Measurements from ENCODE around the gene SDK1.

SDK1 gene

DNA sequence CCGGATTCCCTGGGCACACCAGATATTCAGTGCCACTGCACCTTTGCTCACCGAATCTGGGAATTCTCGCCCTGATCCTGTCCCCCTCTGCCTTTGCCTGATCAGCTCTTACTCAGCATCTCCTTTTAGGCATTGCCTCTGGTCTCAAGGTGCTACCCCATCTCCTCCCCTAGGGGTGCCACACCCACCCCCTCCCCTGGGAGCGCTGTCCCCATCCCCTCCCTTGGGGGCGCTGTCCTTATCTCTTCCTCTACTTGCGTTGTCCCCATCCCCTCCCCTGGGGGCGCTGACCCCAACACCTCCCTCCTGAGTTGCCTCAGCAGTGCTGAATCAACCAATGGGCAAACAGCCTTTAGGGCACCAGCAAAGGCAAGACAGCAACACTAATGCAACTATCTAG lies 694.1 kb downstream of the SDK1 start:
- no peaks in the 10 kb centered on the region for H3K79me2 ChIP-seq
- H3K4me3 ChIP-seq (ENCODE audit: low read depth, low read length): no peak overlapping the region
- no peaks in the 10 kb centered on the region for H3K4me1 ChIP-seq
- no peak overlapping the region for H3K27ac ChIP-seq
- no peaks in the 10 kb centered on the region for H3K9me3 ChIP-seq (ENCODE audit: control insufficient read depth, low read length)
- H3K36me3 ChIP-seq (ENCODE audit: control insufficient read depth, insufficient read depth, low read length): no peaks in the 10 kb centered on the region
- no peak overlapping the region for H3K4me2 ChIP-seq (ENCODE audit: low read length)
- TF ChIP-seq, protein P1, sequence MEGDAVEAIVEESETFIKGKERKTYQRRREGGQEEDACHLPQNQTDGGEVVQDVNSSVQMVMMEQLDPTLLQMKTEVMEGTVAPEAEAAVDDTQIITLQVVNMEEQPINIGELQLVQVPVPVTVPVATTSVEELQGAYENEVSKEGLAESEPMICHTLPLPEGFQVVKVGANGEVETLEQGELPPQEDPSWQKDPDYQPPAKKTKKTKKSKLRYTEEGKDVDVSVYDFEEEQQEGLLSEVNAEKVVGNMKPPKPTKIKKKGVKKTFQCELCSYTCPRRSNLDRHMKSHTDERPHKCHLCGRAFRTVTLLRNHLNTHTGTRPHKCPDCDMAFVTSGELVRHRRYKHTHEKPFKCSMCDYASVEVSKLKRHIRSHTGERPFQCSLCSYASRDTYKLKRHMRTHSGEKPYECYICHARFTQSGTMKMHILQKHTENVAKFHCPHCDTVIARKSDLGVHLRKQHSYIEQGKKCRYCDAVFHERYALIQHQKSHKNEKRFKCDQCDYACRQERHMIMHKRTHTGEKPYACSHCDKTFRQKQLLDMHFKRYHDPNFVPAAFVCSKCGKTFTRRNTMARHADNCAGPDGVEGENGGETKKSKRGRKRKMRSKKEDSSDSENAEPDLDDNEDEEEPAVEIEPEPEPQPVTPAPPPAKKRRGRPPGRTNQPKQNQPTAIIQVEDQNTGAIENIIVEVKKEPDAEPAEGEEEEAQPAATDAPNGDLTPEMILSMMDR (IDR thresholded peaks at IDR 0.05): no peak
- no peaks in the 10 kb centered on the region for H3K27me3 ChIP-seq (ENCODE audit: control insufficient read depth, insufficient read depth, low read length)
- no peak overlapping the region for H3K9ac ChIP-seq
- no peak overlapping the region for H2AFZ ChIP-seq

DNA sequence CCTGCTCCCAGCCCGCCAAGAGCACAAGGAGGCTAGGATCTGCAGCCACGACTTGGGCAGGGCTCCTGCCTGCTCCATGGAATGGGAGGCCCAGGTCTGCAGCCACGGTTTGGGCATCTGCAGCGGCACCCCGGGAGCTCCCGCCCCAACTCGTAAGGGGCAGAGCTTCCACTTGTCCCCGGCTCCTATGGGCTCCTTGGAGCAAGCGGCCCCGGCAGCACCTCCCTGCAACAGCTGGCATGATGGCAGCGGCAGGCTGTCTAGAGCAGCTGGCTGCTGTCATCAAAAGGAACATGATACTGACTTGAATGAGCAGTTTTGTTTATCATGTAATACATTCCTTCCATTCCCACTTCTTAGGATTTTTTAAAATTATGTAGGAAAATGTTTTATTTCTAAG lies 697.0 kb downstream of the SDK1 start:
- H3K36me3 ChIP-seq (ENCODE audit: control insufficient read depth, insufficient read depth, low read length): no peaks in the 10 kb centered on the region
- H3K9me3 ChIP-seq (ENCODE audit: control insufficient read depth, low read length): no peaks in the 10 kb centered on the region
- no peaks in the 10 kb centered on the region for H3K4me1 ChIP-seq
- H3K4me2 ChIP-seq (ENCODE audit: low read length): no peak overlapping the region
- no peaks in the 10 kb centered on the region for H3K27me3 ChIP-seq (ENCODE audit: control insufficient read depth, insufficient read depth, low read length)
- H2AFZ ChIP-seq: no peak overlapping the region
- no peak overlapping the region for H3K27ac ChIP-seq
- H3K79me2 ChIP-seq: no peaks in the 10 kb centered on the region
- TF ChIP-seq, protein P1 (IDR thresholded peaks at IDR 0.05): no peak
- no peak overlapping the region for H3K4me3 ChIP-seq (ENCODE audit: low read depth, low read length)
- no peak overlapping the region for H3K9ac ChIP-seq

DNA sequence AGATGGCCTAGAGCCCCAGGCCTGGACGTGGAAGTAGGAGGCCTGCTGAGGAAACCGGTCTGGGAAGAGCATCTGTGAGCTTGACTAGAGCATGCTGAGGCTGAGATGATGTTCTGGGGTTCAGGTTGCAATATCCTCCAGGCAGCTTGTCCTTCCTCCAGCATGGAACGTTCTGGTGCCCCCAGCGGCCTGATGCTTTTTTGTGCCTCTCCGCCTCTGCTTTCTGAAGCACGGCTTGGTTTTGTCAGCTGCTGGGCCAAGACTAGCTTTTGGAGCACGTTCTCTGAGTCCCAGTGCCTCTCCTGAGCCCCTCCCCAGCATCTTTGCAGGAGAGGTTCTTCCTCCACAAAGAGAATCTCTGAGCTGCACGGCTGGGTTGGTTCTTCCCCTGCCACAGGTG lies 699.1 kb downstream of the SDK1 start:
- no peaks in the 10 kb centered on the region for H3K4me1 ChIP-seq
- no peak overlapping the region for H3K9ac ChIP-seq
- H3K4me3 ChIP-seq (ENCODE audit: low read depth, low read length): no peak overlapping the region

GRCh38 chr7:4000934-4001333 lies 699.9 kb downstream of the SDK1 start:
- Histone ChIP-seq H3K79me2 (no peaks in the 10 kb centered on the region), H3K9ac (no peak overlapping the region), H3K36me3 (ENCODE audit: control insufficient read depth, insufficient read depth, low read length) (no peaks in the 10 kb centered on the region), H3K4me3 (ENCODE audit: low read depth, low read length) (no peak overlapping the region), H3K4me2 (ENCODE audit: low read length) (no peak overlapping the region), H2AFZ (no peak overlapping the region), H3K9me3 (ENCODE audit: control insufficient read depth, low read length) (no peaks in the 10 kb centered on the region), H3K27me3 (ENCODE audit: control insufficient read depth, insufficient read depth, low read length) (no peaks in the 10 kb centered on the region), H3K4me1 (no peaks in the 10 kb centered on the region), H3K27ac (no peak overlapping the region)
- TF ChIP-seq, protein P1 (IDR thresholded peaks at IDR 0.05): no peak

More for the DNA sequence above, 699.1 kb downstream of the SDK1 start:
- TF ChIP-seq, protein P1 (IDR thresholded peaks at IDR 0.05): no peak
- no peaks in the 10 kb centered on the region for H3K9me3 ChIP-seq (ENCODE audit: control insufficient read depth, low read length)
- no peak overlapping the region for H2AFZ ChIP-seq
- H3K79me2 ChIP-seq: no peaks in the 10 kb centered on the region
- H3K4me2 ChIP-seq (ENCODE audit: low read length): no peak overlapping the region
- no peaks in the 10 kb centered on the region for H3K36me3 ChIP-seq (ENCODE audit: control insufficient read depth, insufficient read depth, low read length)
- H3K27me3 ChIP-seq (ENCODE audit: control insufficient read depth, insufficient read depth, low read length): no peaks in the 10 kb centered on the region
- no peak overlapping the region for H3K27ac ChIP-seq

DNA sequence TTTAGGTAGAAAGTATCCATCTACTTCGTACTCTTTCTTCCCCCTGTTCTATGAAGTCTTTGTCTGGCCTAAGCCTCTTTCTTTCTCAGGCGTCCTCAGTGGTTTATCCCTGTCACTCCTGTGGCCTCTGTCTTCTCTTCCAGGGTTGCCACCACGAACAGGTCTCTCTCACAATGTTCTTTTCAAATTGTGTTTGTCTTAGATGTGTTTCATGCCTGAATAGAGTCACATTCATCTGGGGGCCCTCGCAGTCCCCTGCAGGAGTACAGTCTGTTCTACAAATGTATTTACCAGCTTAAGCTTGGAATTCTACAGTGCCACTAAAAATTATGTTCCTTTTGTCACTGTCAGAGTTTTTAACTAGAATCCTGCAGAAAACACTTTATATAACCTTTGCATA lies 700.7 kb downstream of the SDK1 start:
- TF ChIP-seq, protein P1 (IDR thresholded peaks at IDR 0.05): no peak
- no peak overlapping the region for H3K9ac ChIP-seq
- H3K27me3 ChIP-seq (ENCODE audit: control insufficient read depth, insufficient read depth, low read length): no peaks in the 10 kb centered on the region
- H3K27ac ChIP-seq: no peak overlapping the region
- H3K9me3 ChIP-seq (ENCODE audit: control insufficient read depth, low read length): no peaks in the 10 kb centered on the region
- H3K4me3 ChIP-seq (ENCODE audit: low read depth, low read length): no peak overlapping the region
- no peaks in the 10 kb centered on the region for H3K79me2 ChIP-seq
- H3K4me1 ChIP-seq: no peaks in the 10 kb centered on the region
- H3K36me3 ChIP-seq (ENCODE audit: control insufficient read depth, insufficient read depth, low read length): no peaks in the 10 kb centered on the region
- no peak overlapping the region for H3K4me2 ChIP-seq (ENCODE audit: low read length)
- no peak overlapping the region for H2AFZ ChIP-seq

Data from parathyroid adenoma (tissue), 2 donors.